HG03159 (cell line): ENCODE data around the gene PLEKHA7.

ENCODE experiments used
- ATAC-seq: cut with Tn5 transposase; IDR thresholded peaks from one replicate; pipeline ENCODE4 v1.9.1; 2021; ENCODE audit warnings: mild to moderate bottlenecking, moderate library complexity; ENCODE audit not compliant: unreplicated experiment

The PLEKHA7 gene

GRCh38 chr11:16778876-16779275 is 235.3 kb downstream of the PLEKHA7 start:
- ATAC-seq = no peak

DNA sequence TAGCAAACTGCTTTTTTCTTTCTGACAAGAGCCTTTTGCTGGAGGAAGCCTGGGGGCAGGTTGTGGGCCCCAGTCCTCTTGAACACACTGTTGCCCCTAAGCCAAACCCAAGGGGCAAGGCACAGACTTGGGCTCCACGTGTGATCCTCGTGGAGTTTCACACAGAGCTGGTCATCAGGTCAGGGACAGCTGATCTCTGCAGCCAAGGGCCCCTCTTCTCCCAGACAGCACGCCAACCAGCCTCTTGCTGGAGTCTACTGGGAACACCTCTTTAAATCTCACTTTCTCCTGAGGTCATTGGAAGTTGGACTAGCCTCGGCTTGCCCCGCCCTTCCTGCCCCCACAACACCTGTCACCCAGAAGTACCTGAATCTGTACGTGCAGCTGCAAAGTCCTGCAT is 235.9 kb downstream of the PLEKHA7 start:
- ATAC-seq = no peak

DNA sequence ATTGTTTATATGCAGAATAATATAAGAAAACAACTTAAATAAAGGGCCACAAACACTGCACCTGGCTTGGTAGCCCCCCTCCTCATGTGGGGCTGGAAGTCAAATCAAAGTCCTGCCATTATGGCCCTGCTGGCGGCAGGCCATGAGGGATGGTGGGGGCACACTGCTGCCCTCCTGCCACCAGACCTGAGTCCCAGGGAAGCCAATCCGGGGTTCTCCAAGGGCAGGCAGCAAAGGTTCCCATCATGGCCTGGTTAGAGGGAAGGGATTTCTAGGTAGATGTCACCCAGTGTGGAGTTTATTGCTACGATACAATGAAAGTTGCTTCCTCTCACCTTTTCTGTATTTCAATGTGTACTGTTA is 236.6 kb downstream of the PLEKHA7 start:
- ATAC-seq = no peak

DNA sequence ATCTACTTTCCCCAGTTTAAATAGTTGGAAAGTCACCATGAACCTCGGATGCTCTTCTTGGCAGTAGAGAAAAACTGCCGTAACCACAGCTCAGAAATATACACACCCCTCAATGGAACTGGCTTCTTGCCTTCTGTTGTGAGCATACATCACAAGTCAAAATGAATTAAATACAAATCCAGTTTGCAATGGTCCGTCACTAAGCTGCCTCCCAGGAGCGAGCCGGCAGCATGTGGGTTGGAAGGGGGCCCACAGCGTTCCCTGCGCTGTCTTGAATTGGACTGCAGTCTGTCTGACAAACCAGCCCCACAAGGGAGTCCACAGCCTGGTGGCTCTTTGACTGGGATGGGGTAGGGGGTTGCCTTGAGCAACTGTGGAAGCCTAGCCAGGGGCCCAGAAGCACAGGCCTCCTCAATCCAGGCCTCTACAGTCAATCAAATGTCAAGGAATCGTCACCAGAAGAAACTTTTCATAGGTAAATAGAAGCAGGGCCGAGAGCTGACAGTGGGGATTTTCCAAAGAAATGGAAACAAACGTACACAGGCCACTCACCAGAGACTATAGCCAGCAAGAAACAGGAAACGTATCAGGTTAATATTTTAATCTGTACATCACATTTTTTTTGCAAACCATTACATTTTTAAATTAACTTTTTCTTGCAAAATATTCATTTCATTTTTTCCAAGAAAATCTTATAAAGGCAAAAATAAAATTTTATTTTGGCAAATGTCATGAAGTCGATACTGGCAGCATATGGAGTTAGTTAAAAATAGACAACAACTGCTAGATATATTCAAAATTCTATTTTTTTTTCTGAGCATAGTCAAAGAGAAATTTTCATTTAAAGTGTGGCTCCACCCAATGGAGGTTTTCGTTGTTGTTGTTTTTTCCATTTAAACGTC is 237.3 kb downstream of the PLEKHA7 start:
- ATAC-seq = no peak

GRCh38 chr11:16775614-16776283 is 238.5 kb downstream of the PLEKHA7 start:
- no peak for ATAC-seq

- ATAC-seq = no peak
These were observed 239.1 kb downstream of the PLEKHA7 start for GRCh38 chr11:16774936-16775613.

- no peak for ATAC-seq
These were observed 240.0 kb downstream of the PLEKHA7 start for GRCh38 chr11:16773981-16774935.

GRCh38 chr11:16772141-16772512 is 242.1 kb downstream of the PLEKHA7 start:
- no peak for ATAC-seq

- ATAC-seq = no peak
These were observed 242.7 kb downstream of the PLEKHA7 start for GRCh38 chr11:16771350-16772140.

- ATAC-seq = no peak
These were observed 244.2 kb downstream of the PLEKHA7 start for GRCh38 chr11:16770016-16770415.

- ATAC-seq = no peak
These were observed 244.8 kb downstream of the PLEKHA7 start for GRCh38 chr11:16769386-16769785.

DNA sequence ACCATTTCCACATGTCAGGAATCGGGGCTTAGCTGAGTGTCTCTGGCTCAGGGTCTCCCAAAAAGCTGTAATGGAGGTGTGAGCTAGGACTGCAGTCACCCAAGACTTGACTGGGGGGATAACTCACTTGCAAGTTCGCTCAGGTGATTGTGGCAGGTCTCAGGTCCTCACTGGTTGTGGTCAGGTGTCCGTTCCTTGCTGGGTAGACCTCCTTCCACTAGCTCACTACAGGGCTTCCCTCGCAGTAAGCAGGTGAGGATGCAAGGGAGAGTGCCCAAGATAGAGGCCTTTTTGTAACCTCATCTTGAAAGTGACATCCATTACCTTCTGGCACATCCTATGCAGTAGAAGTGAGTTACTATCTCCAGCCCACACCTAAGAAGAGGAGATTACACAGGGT is 246.3 kb downstream of the PLEKHA7 start:
- no peak for ATAC-seq

DNA sequence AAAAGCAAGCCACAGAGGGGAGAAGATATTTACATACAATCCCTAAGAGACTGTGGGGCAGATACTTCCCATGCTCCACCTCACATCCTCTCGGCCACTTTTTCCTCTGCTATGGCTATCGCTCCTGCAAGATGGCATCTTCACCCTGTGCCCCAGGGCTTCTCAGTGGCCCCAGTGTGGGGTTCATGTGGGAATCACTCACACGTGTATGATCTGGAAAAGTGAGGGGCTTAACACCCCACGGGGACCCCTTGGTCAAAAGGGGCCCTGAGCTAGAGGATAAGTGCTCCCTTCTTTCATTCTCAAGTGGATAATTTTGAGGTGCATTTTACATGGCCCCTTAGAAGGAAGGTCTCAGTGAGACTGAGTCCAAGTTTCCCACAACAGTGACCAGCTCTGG is 247.1 kb downstream of the PLEKHA7 start:
- ATAC-seq = no peak

DNA sequence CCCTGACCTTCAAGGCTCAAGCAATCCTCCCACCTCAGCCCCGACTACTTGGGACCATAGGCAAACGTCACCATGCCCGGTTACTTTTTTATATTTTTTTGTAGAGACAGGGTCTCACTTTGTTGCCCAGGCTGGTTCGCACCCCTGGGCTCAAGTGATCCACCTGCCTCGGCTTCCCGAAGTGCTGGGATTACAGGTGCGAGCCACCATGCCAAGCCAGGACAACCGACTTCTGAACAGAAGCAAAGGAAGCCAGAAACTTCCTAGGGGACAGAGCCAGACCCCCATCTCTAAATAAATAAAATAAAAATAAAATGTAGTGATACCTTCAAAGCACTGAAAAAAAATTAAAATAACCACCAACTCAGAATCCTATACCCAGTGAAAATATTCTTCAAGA is 249.3 kb downstream of the PLEKHA7 start:
- ATAC-seq = no peak

GRCh38 chr11:16763746-16764145 is 250.5 kb downstream of the PLEKHA7 start:
- ATAC-seq = no peak

DNA sequence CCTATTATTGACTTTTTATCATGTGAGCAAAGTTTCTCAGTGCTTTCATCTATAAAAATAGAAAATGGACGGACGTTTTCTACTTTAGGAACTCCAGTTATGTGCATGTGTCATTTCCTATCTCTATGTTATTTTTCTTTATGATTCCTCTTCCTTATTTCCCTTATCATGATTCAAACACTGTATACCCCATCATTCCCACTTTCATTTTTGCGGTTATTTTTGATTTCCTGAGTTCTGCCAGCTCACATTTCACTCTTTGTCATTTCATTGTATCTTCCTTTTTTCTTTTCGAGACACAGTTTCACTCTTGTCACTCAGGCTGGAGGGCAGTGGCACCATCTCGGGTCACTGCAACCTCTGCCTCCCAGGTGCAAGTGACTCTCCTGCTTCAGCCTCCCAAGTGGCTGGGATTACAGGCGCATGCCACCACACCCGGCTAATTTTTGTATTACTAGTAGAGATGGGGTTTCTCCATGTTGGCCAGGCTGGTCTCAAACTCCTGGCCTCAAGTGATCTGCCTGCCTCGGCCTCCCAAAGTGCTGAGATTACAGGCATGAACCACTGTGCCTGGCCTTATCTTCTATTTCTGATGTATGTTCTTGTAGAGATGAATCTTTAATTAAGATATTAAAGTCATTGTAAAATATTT is 254.2 kb downstream of the PLEKHA7 start:
- no peak for ATAC-seq

DNA sequence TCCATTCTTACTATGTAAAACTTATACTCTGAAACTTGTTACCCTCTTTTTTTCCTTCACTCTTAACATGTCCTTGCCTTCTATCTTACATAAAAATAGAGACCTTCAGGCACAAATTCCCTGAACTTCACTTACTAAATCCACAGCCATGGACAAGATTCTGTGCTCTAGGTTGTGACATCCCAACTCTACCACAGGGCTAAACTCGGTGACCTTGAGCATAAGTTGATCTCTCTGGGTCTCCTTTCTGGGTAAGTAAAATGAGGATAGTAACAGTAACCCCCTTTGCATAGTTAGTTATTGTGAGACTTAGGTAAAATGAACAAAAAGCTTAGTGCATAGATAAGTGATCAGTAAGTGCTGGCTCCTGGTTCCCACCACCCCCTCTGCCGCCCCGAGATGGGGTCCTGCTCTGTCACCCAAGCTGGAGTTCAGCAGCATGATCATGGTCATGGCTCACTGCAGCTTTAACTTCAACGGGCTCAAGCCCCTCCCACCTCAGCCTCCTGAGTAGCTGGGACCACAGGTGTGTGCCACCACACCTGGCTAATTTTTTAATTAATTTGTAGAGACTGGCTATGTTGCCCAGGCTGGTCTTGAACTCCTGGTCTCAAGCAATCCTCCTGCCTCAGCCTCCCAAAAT is 255.7 kb downstream of the PLEKHA7 start:
- no peak for ATAC-seq

- no peak for ATAC-seq
These were observed 263.8 kb downstream of the PLEKHA7 start for GRCh38 chr11:16750417-16750816.

DNA sequence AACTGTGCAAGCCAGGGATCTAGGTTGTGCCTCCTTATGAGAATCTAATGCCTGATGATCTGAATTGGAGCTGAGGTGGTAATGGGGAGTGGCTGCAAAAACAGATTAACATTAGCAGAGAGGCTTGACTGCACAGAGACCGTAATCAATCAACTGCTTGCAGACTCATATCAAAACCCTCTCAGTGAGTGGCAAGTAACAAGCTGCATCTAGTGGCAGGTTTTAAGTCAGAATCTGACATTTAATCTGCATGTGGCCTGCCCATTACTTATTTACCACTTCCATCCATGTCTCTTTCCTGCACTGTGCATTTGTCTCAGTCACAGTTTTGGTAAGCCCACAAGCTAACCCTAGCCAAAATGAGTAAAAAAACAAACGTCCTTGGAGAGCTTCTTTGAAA is 264.5 kb downstream of the PLEKHA7 start:
- no peak for ATAC-seq
